Activated naive CD8-positive, alpha-beta T cell treated with anti-CD3 and anti-CD28 coated beads for 36 hours (primary cell): ENCODE data around the gene PAPSS2. TPM values are rescaled to one million over a fixed set of nuclear protein-coding genes. Genes with fewer than 3 reads are reported as not detected.
A peak's percentile ranks its signal among the peaks of the same experiment; 100 is the strongest.

Source experiments
- DNase-seq: peaks from one replicate; pipeline ENCODE4 v3.0.0; 2021
- H3K27ac Mint-ChIP-seq: one replicate; pipeline ENCODE4 v1.8.0; 2022; ENCODE audit warnings: mild to moderate bottlenecking, moderate library complexity, mixed read lengths
- H3K27me3 Mint-ChIP-seq: one replicate; pipeline ENCODE4 v1.8.0; 2022; ENCODE audit warnings: mild to moderate bottlenecking, mixed read lengths
- H3K36me3 Mint-ChIP-seq: one replicate; pipeline ENCODE4 v1.8.0; 2021; ENCODE audit warnings: mild to moderate bottlenecking, mixed read lengths
- H3K4me1 Mint-ChIP-seq: one replicate; pipeline ENCODE4 v1.8.0; 2021; ENCODE audit warnings: mixed read lengths
- H3K4me3 Mint-ChIP-seq: one replicate; pipeline ENCODE4 v1.8.0; 2022; ENCODE audit warnings: mild to moderate bottlenecking, moderate library complexity, mixed read lengths
- H3K9me3 Mint-ChIP-seq: one replicate; pipeline ENCODE4 v1.8.0; 2022; ENCODE audit warnings: mixed read lengths
- total RNA-seq, 2 experiments: library from RNA; stranded (reverse); gene quantifications; one replicate each; pipeline ENCODE4 v1.2.3, GENCODE V29; 2021

PAPSS2 gene
- total RNA-seq, 2 experiments from 2014 or later = 0.27 to 0.42 TPM

GRCh38 chr10:87656431-87657072 is 3.1 kb upstream of the PAPSS2 start:
- peaks cover 10% of the 10 kb centered on the region for H3K4me1 Mint-ChIP-seq
- no peaks in the 10 kb centered on the region for H3K36me3 Mint-ChIP-seq
- DNase-seq = no peak
- no peaks in the 10 kb centered on the region for H3K9me3 Mint-ChIP-seq
- no peak overlapping the region for H3K27ac Mint-ChIP-seq
- peaks cover 39% of the 10 kb centered on the region for H3K27me3 Mint-ChIP-seq
- H3K4me3 Mint-ChIP-seq = no peak overlapping the region

GRCh38 chr10:87657371-87657770 is 2.3 kb upstream of the PAPSS2 start:
- H3K4me1 Mint-ChIP-seq = peaks cover 10% of the 10 kb centered on the region
- peaks cover 42% of the 10 kb centered on the region for H3K27me3 Mint-ChIP-seq
- no peaks in the 10 kb centered on the region for H3K9me3 Mint-ChIP-seq
- DNase-seq = no peak
- no peak overlapping the region for H3K27ac Mint-ChIP-seq
- H3K4me3 Mint-ChIP-seq = no peak overlapping the region
- no peaks in the 10 kb centered on the region for H3K36me3 Mint-ChIP-seq

GRCh38 chr10:87658321-87658795 is 1.3 kb upstream of the PAPSS2 start:
- H3K36me3 Mint-ChIP-seq = no peaks in the 10 kb centered on the region
- H3K4me3 Mint-ChIP-seq = no peak overlapping the region
- H3K27ac Mint-ChIP-seq = no peak overlapping the region
- peaks cover 10% of the 10 kb centered on the region for H3K4me1 Mint-ChIP-seq
- H3K27me3 Mint-ChIP-seq = peaks cover 50% of the 10 kb centered on the region
- no peaks in the 10 kb centered on the region for H3K9me3 Mint-ChIP-seq
- DNase-seq = no peak

DNA sequence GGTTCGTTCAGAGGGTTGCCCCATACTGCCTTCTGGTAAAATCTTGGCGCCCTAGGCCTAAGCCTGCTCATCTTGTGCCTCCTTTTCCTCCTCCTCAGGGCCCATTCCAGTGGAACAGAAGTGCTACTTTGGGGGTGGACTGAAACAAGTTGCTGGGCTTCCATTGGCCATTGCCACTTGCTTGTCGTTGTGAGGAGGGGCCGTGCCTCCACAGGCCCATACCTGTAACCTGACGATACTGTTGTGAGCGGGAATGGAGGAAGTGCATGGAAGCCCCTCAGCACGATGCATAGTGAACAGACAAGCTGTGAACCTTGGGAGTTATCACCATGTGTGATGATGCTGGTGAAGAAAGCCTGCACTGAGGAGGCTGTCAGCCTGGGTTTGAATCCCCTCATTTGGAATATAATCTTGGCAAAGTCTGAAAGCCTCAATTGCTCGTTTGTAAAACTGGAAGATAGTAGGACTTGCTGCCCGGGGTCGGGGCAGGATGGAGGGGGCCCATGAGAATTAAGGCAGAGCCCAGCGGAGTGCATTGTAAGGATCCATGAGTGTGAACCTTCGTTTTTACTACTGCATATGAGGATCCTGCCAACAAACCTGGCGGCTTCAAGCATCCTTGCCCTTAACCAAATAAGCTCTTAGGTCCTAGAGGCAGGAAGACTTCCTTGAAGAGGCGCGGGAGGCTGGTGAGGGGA is 671 bp upstream of the PAPSS2 start:
- DNase-seq = no peak
- no peaks in the 10 kb centered on the region for H3K9me3 Mint-ChIP-seq
- no peaks in the 10 kb centered on the region for H3K36me3 Mint-ChIP-seq
- H3K27me3 Mint-ChIP-seq = peaks cover 54% of the 10 kb centered on the region
- peak overlapping the region; percentile 64 for H3K4me3 Mint-ChIP-seq
- peaks cover 10% of the 10 kb centered on the region for H3K4me1 Mint-ChIP-seq
- no peak overlapping the region for H3K27ac Mint-ChIP-seq

DNA sequence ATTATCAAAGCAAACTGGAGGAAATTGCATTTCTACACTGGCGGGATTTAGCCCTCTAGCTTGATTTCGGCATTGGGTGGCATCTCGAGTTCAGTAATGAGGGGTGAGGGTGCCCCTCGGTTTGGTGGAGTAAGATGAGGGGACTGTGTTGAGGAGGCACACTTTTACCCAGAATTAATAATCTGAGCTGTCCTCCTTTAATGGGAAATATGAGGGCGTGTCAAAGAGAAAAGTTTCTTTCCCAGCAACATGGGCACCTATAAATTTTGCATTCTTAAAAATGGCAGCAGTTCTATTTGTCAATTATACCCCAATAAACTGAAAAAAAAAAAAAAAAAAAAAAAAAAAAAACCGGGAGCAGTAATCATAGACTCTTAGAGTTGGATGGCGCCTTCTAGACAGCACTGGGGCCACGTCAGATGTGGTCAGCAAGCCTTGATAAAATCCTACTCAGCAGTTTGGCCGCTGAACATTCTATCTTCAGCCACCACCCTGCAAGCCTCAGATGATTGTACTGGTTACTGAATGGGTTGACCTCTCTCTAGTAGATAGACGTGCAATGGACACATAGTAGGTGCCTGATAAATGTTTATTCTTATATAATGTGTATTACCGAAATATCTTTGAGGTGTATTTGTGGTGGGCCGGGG is 931 bp downstream of the PAPSS2 start:
- Mint-ChIP-seq H3K36me3 (no peaks in the 10 kb centered on the region), H3K4me3 (peak overlapping the region; percentile 78), H3K27ac (no peak overlapping the region), H3K4me1 (peaks cover 10% of the 10 kb centered on the region), H3K27me3 (peaks cover 64% of the 10 kb centered on the region), H3K9me3 (no peaks in the 10 kb centered on the region)
- DNase-seq = no peak

DNA sequence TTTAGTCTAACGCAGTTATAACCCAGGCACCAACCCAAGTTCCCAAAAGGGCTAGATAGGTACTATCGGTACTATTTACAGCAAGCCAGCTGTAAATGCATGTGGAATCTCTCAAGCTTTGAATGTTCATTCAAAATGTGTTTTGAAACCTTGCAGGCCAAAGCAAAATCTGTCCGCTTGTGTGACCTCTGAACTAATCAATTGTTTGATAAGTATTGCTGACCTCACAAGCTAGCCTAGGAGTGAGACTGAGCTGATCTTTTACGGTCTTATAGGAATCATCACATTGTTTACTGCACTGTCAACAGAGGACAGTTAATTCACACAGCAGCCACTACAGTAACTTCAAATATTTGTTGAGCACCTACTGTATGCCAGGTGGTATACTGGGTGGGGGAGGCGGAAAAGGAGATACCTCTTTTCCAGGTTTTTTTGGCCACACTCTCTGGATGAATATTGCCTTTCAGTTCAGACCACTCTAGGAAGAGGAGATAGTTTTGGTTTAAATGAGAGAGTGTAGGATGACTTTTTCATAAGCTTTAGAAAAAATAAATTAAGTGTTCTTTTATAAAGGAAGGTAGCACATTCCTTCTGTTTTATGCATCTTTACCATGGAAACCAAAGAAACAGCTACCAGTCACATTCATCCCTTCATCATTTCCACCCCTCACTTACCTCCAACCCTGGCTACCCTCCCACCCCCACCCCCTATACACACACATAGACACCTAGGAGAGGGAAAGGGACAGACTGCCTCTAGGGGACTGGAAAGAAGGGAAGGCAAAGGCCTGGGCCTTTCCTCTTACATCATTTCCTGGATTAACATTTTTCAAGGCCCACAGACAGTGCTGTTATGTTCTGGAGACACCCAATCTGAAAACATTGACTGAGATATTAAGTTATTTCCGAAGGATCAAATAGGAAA is 2.4 kb downstream of the PAPSS2 start:
- Mint-ChIP-seq H3K4me3 (no peak overlapping the region), H3K36me3 (no peaks in the 10 kb centered on the region)

DNA sequence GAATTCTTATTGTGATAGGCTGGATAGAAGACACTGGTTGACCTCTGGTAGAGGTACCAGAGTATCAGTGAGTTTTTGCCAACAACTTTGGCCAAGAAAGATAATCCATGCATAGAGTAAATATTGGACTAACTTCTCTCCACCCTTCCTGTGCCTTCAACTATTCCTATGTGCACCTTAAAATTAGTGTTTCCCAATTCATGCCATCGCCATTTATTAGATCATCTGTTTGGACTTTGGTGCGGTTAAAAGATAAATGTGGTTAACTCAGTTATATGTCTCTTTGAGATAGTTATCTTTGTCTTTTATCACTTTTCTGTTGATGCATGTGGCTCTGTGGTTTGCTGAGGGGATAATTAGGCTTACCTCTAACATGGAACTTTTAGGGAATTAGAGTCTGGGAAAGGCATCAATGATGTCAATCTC is 4.6 kb downstream of the PAPSS2 start:
- no peaks in the 10 kb centered on the region for H3K9me3 Mint-ChIP-seq

More for the DNA sequence above, 2.4 kb downstream of the PAPSS2 start:
- peaks cover 56% of the 10 kb centered on the region for H3K27me3 Mint-ChIP-seq
- no peak overlapping the region for H3K27ac Mint-ChIP-seq
- H3K4me1 Mint-ChIP-seq = peaks cover 4% of the 10 kb centered on the region
- no peak for DNase-seq
- no peaks in the 10 kb centered on the region for H3K9me3 Mint-ChIP-seq

GRCh38 chr10:87667493-87667892 is 7.8 kb downstream of the PAPSS2 start:
- no peak overlapping the region for H3K27ac Mint-ChIP-seq
- DNase-seq = no peak
- H3K36me3 Mint-ChIP-seq = no peaks in the 10 kb centered on the region
- H3K27me3 Mint-ChIP-seq = peaks cover 41% of the 10 kb centered on the region
- H3K9me3 Mint-ChIP-seq = no peaks in the 10 kb centered on the region
- peaks cover 7% of the 10 kb centered on the region for H3K4me1 Mint-ChIP-seq
- no peak overlapping the region for H3K4me3 Mint-ChIP-seq

More for the DNA sequence above, 4.6 kb downstream of the PAPSS2 start:
- Mint-ChIP-seq H3K36me3 (no peaks in the 10 kb centered on the region), H3K4me1 (peaks cover 4% of the 10 kb centered on the region), H3K27me3 (peaks cover 60% of the 10 kb centered on the region), H3K27ac (no peak overlapping the region), H3K4me3 (no peak overlapping the region)
- DNase-seq = no peak

DNA sequence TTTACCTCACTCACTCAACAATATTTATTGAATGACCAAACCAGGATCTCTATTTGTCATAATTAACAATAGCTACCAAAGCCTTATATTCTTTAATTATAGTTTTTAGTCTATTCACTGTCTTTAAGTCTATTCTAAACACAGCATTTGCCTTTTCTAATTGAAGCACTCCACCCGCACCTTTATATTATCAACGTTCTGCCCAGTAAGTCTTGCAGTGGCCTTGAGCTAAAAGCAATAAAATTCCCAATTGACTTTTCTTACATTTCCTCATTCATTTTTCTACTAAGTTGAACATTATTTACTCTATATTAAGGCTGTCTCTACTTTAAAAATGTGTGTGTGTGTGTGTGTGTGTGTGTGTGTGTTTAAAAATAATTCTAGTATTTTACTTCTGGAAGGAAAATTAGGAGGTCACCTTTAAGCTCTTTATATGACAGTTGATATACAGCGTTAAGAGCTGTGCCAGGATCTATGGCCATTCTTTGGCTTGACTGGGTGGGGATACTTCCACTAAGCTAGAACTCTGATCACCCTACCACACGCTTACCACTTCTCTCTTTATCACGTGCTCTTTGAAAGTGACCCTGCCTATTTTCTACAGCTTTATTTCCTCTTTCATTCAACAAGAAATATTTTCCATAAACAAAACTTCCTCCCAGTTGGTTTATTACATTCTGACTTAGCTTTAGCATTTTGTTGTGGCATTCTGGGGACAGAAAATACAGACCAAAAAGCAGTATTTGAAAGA is 8.8 kb downstream of the PAPSS2 start:
- peaks cover 33% of the 10 kb centered on the region for H3K27me3 Mint-ChIP-seq
- no peak overlapping the region for H3K4me3 Mint-ChIP-seq
- H3K27ac Mint-ChIP-seq = no peak overlapping the region
- DNase-seq = no peak
- H3K4me1 Mint-ChIP-seq = peaks cover 7% of the 10 kb centered on the region
- H3K9me3 Mint-ChIP-seq = no peaks in the 10 kb centered on the region
- no peaks in the 10 kb centered on the region for H3K36me3 Mint-ChIP-seq

DNA sequence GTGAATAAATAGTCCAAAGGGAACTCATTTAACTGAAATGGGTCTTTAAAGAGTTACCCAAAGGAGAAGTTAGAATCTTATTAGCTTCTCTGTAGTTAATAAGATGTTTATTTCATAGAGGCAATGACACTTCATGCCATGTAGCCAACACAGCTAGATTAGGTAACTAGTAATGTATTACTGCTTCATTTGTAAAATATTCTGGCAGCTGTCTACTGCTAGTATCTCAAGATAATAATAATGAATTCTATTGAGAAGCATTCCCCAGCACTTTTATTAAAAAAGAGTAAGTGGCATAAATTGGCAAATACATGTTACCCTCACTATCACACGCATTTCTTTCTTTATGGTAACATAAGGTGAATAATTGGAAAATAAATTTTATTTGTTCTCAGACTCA is 10.1 kb downstream of the PAPSS2 start:
- DNase-seq = no peak
- no peaks in the 10 kb centered on the region for H3K9me3 Mint-ChIP-seq
- H3K36me3 Mint-ChIP-seq = no peaks in the 10 kb centered on the region
- H3K4me1 Mint-ChIP-seq = peaks cover 7% of the 10 kb centered on the region
- H3K27ac Mint-ChIP-seq = no peak overlapping the region
- peaks cover 24% of the 10 kb centered on the region for H3K27me3 Mint-ChIP-seq
- H3K4me3 Mint-ChIP-seq = no peak overlapping the region

DNA sequence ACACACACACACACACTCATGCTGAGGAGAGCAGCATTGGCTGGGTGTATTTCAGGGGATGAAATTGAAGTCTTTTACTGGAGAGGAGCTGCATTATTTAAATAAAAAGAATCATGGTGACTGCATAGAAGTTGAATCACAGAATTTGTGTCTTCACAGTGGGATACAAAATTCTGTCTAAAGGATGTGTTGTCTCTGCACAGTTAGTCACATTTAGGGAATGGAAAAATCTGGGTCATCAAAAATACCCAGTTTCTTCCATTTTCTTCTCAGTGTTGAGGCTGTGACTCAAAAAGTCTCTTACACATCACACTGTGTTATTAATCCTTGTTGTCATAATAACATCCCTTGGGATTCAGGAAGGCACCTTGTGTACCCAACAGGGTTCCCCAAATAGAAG is 10.9 kb downstream of the PAPSS2 start:
- no peak for DNase-seq
- H3K4me1 Mint-ChIP-seq = peaks cover 7% of the 10 kb centered on the region
- H3K9me3 Mint-ChIP-seq = no peaks in the 10 kb centered on the region
- H3K36me3 Mint-ChIP-seq = no peaks in the 10 kb centered on the region
- no peak overlapping the region for H3K4me3 Mint-ChIP-seq
- peaks cover 16% of the 10 kb centered on the region for H3K27me3 Mint-ChIP-seq
- no peak overlapping the region for H3K27ac Mint-ChIP-seq

DNA sequence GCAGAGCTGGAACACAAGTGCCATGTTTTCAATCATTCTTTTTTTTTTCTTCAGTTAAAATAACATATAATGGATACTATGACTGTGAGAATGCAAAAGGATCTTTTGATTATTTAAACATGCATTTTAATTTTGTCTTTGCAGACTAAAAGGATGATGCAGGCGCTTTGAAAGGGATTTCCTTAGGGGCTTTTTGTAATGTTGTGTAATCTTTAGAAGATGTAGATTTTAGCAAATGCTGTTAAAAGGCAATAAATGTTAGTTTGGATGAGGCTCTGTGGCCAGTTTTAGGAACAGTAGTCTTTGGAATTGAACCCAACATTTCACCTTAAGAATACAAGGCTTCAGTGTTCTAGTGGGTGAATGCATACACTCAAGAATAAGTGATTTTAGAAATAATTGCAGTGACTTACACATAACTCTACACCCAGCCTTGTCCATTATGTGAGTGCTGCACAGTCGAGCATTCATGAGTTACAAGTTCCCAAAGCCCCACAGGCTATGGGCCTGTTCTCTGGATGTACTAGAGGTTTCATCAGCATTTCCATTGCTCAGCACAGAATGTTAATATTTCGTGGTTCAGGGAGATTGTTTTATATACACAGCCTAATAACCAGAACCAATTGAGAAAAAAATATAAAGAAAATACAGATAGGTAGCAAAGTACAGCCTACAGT is 11.6 kb downstream of the PAPSS2 start:
- Mint-ChIP-seq H3K36me3 (no peaks in the 10 kb centered on the region), H3K9me3 (no peaks in the 10 kb centered on the region), H3K4me3 (no peak overlapping the region), H3K4me1 (peaks cover 7% of the 10 kb centered on the region), H3K27me3 (peaks cover 16% of the 10 kb centered on the region), H3K27ac (no peak overlapping the region)
- DNase-seq = no peak

- peaks cover 7% of the 10 kb centered on the region for H3K4me1 Mint-ChIP-seq
- H3K9me3 Mint-ChIP-seq = no peaks in the 10 kb centered on the region
- no peaks in the 10 kb centered on the region for H3K36me3 Mint-ChIP-seq
- DNase-seq = no peak
- H3K27me3 Mint-ChIP-seq = peaks cover 19% of the 10 kb centered on the region
- no peak overlapping the region for H3K4me3 Mint-ChIP-seq
- no peak overlapping the region for H3K27ac Mint-ChIP-seq
Observed at GRCh38 chr10:87672551-87672950, 12.9 kb downstream of the PAPSS2 start.

DNA sequence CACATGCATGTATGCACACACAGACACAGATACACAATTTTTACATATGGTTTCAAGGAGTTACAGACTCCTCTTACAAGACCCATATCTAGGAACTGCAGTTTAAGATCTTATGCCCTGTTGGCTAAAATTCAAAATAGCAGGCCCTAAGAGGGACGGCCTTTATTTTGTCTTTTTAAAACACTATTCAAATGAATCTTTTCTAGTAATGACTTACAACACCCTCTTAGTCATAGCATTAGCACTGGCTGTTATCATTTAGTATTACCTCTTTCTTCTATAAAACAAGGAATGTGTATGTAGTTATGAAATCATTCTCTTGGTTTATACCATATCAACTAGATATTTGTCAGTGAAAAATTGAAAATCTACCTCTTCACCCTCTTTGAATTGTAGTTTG is 15.3 kb downstream of the PAPSS2 start:
- no peak overlapping the region for H3K4me3 Mint-ChIP-seq
- no peaks in the 10 kb centered on the region for H3K36me3 Mint-ChIP-seq
- H3K27ac Mint-ChIP-seq = no peak overlapping the region
- H3K27me3 Mint-ChIP-seq = peaks cover 8% of the 10 kb centered on the region
- H3K9me3 Mint-ChIP-seq = no peaks in the 10 kb centered on the region
- peaks cover 7% of the 10 kb centered on the region for H3K4me1 Mint-ChIP-seq
- no peak for DNase-seq
